Measurements from ENCODE around the gene CT47A7. TPM values are rescaled to one million over a fixed set of nuclear protein-coding genes. Genes with fewer than 3 reads are reported as not detected.
"Not testable (repeated sequence)": the region's sequence is repeated elsewhere in the genome, so short reads cannot be mapped to it uniquely, and the experiment has no call there.

Gene CT47A7
- total RNA-seq: not detected

GRCh38 chrX:120956500-120956899 is at the start of gene CT47A7:
TSS of gene CT47A7 (minus strand) at chrX:120956600. CDS start at chrX:120956345, 255 bp downstream.
- H3K4me3 ChIP-seq; DNase-seq (ENCODE audit: low spot score in 2 of 2); H3K27me3 ChIP-seq; H3K27ac ChIP-seq; H3K36me3 ChIP-seq; H3K9me3 ChIP-seq; intact Hi-C loops (cut with DNase I); H3K4me1 ChIP-seq: not testable (repeated sequence)

GRCh38 chrX:121000589-121000988 is 44.2 kb upstream of the CT47A7 start:
- no peak for DNase-seq (ENCODE audit: low spot score in 2 of 2)
- Histone ChIP-seq H3K36me3 (no peaks in the 10 kb centered on the region), H3K4me3 (no peak overlapping the region), H3K9me3 (no peaks in the 10 kb centered on the region), H3K27me3 (no peaks in the 10 kb centered on the region), H3K27ac (no peak overlapping the region), H3K4me1 (no peaks in the 10 kb centered on the region)
- TF ChIP-seq CTCF (IDR thresholded peaks at IDR 0.05): no peak
- intact Hi-C loops (cut with DNase I): no loop called here

GRCh38 chrX:120999413-120999812 is 43.0 kb upstream of the CT47A7 start:
- no peak for TF ChIP-seq CTCF (IDR thresholded peaks at IDR 0.05)
- intact Hi-C loops (cut with DNase I): no loop called here
- no peak overlapping the region for H3K4me3 ChIP-seq
- DNase-seq (ENCODE audit: low spot score in 2 of 2): no peak
- no peak overlapping the region for H3K27ac ChIP-seq
- H3K27me3 ChIP-seq: no peaks in the 10 kb centered on the region
- H3K36me3 ChIP-seq: no peaks in the 10 kb centered on the region
- H3K9me3 ChIP-seq: no peaks in the 10 kb centered on the region
- no peaks in the 10 kb centered on the region for H3K4me1 ChIP-seq

GRCh38 chrX:120985660-120986059 is 29.3 kb upstream of the CT47A7 start, which contains the start of gene CT47A1:
TSS of gene CT47A1 (minus strand) at chrX:120985760. CDS start at chrX:120985529, 231 bp downstream.
- H3K9me3 ChIP-seq; H3K27ac ChIP-seq; intact Hi-C loops (cut with DNase I); H3K4me1 ChIP-seq; DNase-seq (ENCODE audit: low spot score in 2 of 2); H3K4me3 ChIP-seq; H3K27me3 ChIP-seq; H3K36me3 ChIP-seq: not testable (repeated sequence)

Other genes with a start within 250 kb of the CT47A7 start
- gene CT47B1, start 80.7 kb downstream of the CT47A7 start, total RNA-seq: not detected
- gene CT47A11, start 19.4 kb downstream of the CT47A7 start, total RNA-seq: not detected
- gene CT47A10, start 14.6 kb downstream of the CT47A7 start, total RNA-seq: not detected
- gene CT47A9, start 9.7 kb downstream of the CT47A7 start, total RNA-seq: not detected
- not detected for gene CT47A8, start 4.9 kb downstream of the CT47A7 start, total RNA-seq
- gene CT47A6, start 4.9 kb upstream of the CT47A7 start, total RNA-seq: not detected
- gene CT47A5, start 9.7 kb upstream of the CT47A7 start, total RNA-seq: not detected
- not detected for gene CT47A4, start 14.6 kb upstream of the CT47A7 start, total RNA-seq
- gene CT47A3, start 19.5 kb upstream of the CT47A7 start, total RNA-seq: not detected
- gene CT47A2, start 24.3 kb upstream of the CT47A7 start, total RNA-seq: not detected
- not detected for gene CT47A1, start 29.2 kb upstream of the CT47A7 start, total RNA-seq
- gene GLUD2, start 91.0 kb upstream of the CT47A7 start, total RNA-seq: 2.1 TPM

Measured in ascending aorta (tissue), 2 donors.